ENCODE measurements around the gene NFIX. TPM values are rescaled to one million over a fixed set of nuclear protein-coding genes. Genes with fewer than 3 reads are reported as not detected.
A peak's percentile ranks its signal among the peaks of the same experiment; 100 is the strongest.

The NFIX gene
- total RNA-seq, 1 donor from 2014 or later = 8.4 TPM

GRCh38 chr19:12983542-12984142 is 11.6 kb upstream of the NFIX start:
- peak overlapping the region; percentile 97 for H3K4me2 ChIP-seq (ENCODE audit: low read length)
- peak; percentile 41 for DNase-seq (ENCODE audit: low read depth)

GRCh38 chr19:12984143-12984627 is 11.1 kb upstream of the NFIX start:
- no peaks in the 10 kb centered on the region for H3K36me3 ChIP-seq (ENCODE audit: insufficient read depth, low read length)
- H3K9me3 Mint-ChIP-seq (ENCODE audit: unreplicated experiment) = no peaks in the 10 kb centered on the region
- TF ChIP-seq, protein P1, sequence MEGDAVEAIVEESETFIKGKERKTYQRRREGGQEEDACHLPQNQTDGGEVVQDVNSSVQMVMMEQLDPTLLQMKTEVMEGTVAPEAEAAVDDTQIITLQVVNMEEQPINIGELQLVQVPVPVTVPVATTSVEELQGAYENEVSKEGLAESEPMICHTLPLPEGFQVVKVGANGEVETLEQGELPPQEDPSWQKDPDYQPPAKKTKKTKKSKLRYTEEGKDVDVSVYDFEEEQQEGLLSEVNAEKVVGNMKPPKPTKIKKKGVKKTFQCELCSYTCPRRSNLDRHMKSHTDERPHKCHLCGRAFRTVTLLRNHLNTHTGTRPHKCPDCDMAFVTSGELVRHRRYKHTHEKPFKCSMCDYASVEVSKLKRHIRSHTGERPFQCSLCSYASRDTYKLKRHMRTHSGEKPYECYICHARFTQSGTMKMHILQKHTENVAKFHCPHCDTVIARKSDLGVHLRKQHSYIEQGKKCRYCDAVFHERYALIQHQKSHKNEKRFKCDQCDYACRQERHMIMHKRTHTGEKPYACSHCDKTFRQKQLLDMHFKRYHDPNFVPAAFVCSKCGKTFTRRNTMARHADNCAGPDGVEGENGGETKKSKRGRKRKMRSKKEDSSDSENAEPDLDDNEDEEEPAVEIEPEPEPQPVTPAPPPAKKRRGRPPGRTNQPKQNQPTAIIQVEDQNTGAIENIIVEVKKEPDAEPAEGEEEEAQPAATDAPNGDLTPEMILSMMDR (IDR thresholded peaks at IDR 0.05; ENCODE audit: insufficient read depth, low read depth, low read length) = no peak
- TF ChIP-seq EZH2 (IDR thresholded peaks at IDR 0.05; ENCODE audit: insufficient read depth, low read length) = no peak
- no peaks in the 10 kb centered on the region for H3K79me2 ChIP-seq (ENCODE audit: insufficient read depth, low read length)
- H3K9ac ChIP-seq (ENCODE audit: low read length) = no peak overlapping the region
- H3K27ac ChIP-seq (ENCODE audit: low read depth, low read length) = no peak overlapping the region
- no peak overlapping the region for H3K27ac Mint-ChIP-seq (ENCODE audit: unreplicated experiment)
- H3K27me3 ChIP-seq (ENCODE audit: insufficient read depth, low read length) = no peaks in the 10 kb centered on the region
- DNase-seq (ENCODE audit: low read depth) (peak; percentile 44), FAIRE-seq (no peak)
- no peaks in the 10 kb centered on the region for H4K20me1 ChIP-seq (ENCODE audit: insufficient read depth, low read length)
- peaks cover 2% of the 10 kb centered on the region for H3K36me3 Mint-ChIP-seq (ENCODE audit: low read depth, unreplicated experiment)
- peaks cover 18% of the 10 kb centered on the region for H3K4me1 ChIP-seq (ENCODE audit: insufficient read depth, low read length)
- H3K4me3 ChIP-seq (ENCODE audit: insufficient read depth, low read depth, low read length) = no peak overlapping the region
- H3K4me3 Mint-ChIP-seq (ENCODE audit: unreplicated experiment) = no peak overlapping the region
- H3K4me2 ChIP-seq (ENCODE audit: low read length) = peak overlapping the region; percentile 97
- no peaks in the 10 kb centered on the region for H3K9me3 ChIP-seq (ENCODE audit: insufficient read depth, low read depth, low read length)
- no peak overlapping the region for H2AFZ ChIP-seq (ENCODE audit: low read depth, low read length)
- H3K4me1 Mint-ChIP-seq (ENCODE audit: low read depth, unreplicated experiment) = peaks cover 2% of the 10 kb centered on the region
- peaks cover 31% of the 10 kb centered on the region for H3K27me3 Mint-ChIP-seq (ENCODE audit: low read depth, unreplicated experiment)

More at GRCh38 chr19:12983542-12984142, 11.6 kb upstream of the NFIX start:
- FAIRE-seq = no peak
- peak overlapping the region; percentile 84 for H3K9ac ChIP-seq (ENCODE audit: low read length)
- peak overlapping the region; percentile 38 for H3K27ac ChIP-seq (ENCODE audit: low read depth, low read length)
- Mint-ChIP-seq H3K4me1 (ENCODE audit: low read depth, unreplicated experiment) (peaks cover 2% of the 10 kb centered on the region), H3K4me3 (ENCODE audit: unreplicated experiment) (no peak overlapping the region), H3K9me3 (ENCODE audit: unreplicated experiment) (no peaks in the 10 kb centered on the region), H3K27me3 (ENCODE audit: low read depth, unreplicated experiment) (peaks cover 34% of the 10 kb centered on the region), H3K27ac (ENCODE audit: unreplicated experiment) (no peak overlapping the region), H3K36me3 (ENCODE audit: low read depth, unreplicated experiment) (peaks cover 2% of the 10 kb centered on the region)
- no peaks in the 10 kb centered on the region for H3K79me2 ChIP-seq (ENCODE audit: insufficient read depth, low read length)
- H4K20me1 ChIP-seq (ENCODE audit: insufficient read depth, low read length) = no peaks in the 10 kb centered on the region
- peak overlapping the region; percentile 60 for H2AFZ ChIP-seq (ENCODE audit: low read depth, low read length)
- no peak for TF ChIP-seq EZH2 (IDR thresholded peaks at IDR 0.05; ENCODE audit: insufficient read depth, low read length)
- TF ChIP-seq, protein P1 (IDR thresholded peaks at IDR 0.05; ENCODE audit: insufficient read depth, low read depth, low read length) = peak; percentile 58
- no peaks in the 10 kb centered on the region for H3K36me3 ChIP-seq (ENCODE audit: insufficient read depth, low read length)
- H3K4me3 ChIP-seq (ENCODE audit: insufficient read depth, low read depth, low read length) = peak overlapping the region; percentile 48
- H3K9me3 ChIP-seq (ENCODE audit: insufficient read depth, low read depth, low read length) = no peaks in the 10 kb centered on the region
- peaks cover 18% of the 10 kb centered on the region for H3K4me1 ChIP-seq (ENCODE audit: insufficient read depth, low read length)
- H3K27me3 ChIP-seq (ENCODE audit: insufficient read depth, low read length) = no peaks in the 10 kb centered on the region

DNA sequence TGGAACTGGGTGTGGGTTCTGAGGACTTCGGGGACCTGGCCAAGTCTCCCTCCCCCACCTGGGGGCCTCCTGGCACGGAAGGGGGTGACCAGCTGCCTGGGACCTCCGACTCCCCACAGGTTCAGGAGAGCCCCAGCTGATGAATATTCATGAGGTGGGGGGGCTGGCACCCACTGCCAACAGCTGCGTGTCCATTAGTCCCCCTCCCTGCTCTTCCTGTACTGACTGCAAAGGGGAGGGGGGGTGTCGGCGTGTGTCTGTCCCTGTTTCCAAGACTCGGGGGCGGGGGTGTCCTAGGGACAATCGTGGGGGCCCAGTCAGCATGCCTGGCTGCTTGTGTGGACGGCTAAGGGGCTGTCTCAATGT is 10.6 kb upstream of the NFIX start:
- Histone ChIP-seq H3K27ac (ENCODE audit: low read depth, low read length) (no peak overlapping the region), H3K79me2 (ENCODE audit: insufficient read depth, low read length) (no peaks in the 10 kb centered on the region), H3K27me3 (ENCODE audit: insufficient read depth, low read length) (no peaks in the 10 kb centered on the region), H3K36me3 (ENCODE audit: insufficient read depth, low read length) (no peaks in the 10 kb centered on the region), H3K9ac (ENCODE audit: low read length) (peak overlapping the region; percentile 27), H3K4me2 (ENCODE audit: low read length) (peak overlapping the region; percentile 97), H3K9me3 (ENCODE audit: insufficient read depth, low read depth, low read length) (no peaks in the 10 kb centered on the region), H4K20me1 (ENCODE audit: insufficient read depth, low read length) (no peaks in the 10 kb centered on the region), H3K4me3 (ENCODE audit: insufficient read depth, low read depth, low read length) (no peak overlapping the region), H2AFZ (ENCODE audit: low read depth, low read length) (no peak overlapping the region), H3K4me1 (ENCODE audit: insufficient read depth, low read length) (peaks cover 18% of the 10 kb centered on the region)
- peaks cover 2% of the 10 kb centered on the region for H3K4me1 Mint-ChIP-seq (ENCODE audit: low read depth, unreplicated experiment)
- H3K27ac Mint-ChIP-seq (ENCODE audit: unreplicated experiment) = no peak overlapping the region
- H3K4me3 Mint-ChIP-seq (ENCODE audit: unreplicated experiment) = no peak overlapping the region
- peaks cover 2% of the 10 kb centered on the region for H3K36me3 Mint-ChIP-seq (ENCODE audit: low read depth, unreplicated experiment)
- DNase-seq (ENCODE audit: low read depth) (no peak), FAIRE-seq (no peak)
- H3K27me3 Mint-ChIP-seq (ENCODE audit: low read depth, unreplicated experiment) = peaks cover 27% of the 10 kb centered on the region
- no peaks in the 10 kb centered on the region for H3K9me3 Mint-ChIP-seq (ENCODE audit: unreplicated experiment)
- no peak for TF ChIP-seq EZH2 (IDR thresholded peaks at IDR 0.05; ENCODE audit: insufficient read depth, low read length)
- TF ChIP-seq, protein P1 (IDR thresholded peaks at IDR 0.05; ENCODE audit: insufficient read depth, low read depth, low read length) = no peak

Data from astrocyte (in vitro differentiated cells and primary cell).